Measurements from ENCODE around the gene RASGRP1. TPM values are rescaled to one million over a fixed set of nuclear protein-coding genes. Genes with fewer than 3 reads are reported as not detected.

Gene RASGRP1
- polyA plus RNA-seq, 1 of the 3 experiments (the other 2 are of a cell fraction) = 0.03 TPM

DNA sequence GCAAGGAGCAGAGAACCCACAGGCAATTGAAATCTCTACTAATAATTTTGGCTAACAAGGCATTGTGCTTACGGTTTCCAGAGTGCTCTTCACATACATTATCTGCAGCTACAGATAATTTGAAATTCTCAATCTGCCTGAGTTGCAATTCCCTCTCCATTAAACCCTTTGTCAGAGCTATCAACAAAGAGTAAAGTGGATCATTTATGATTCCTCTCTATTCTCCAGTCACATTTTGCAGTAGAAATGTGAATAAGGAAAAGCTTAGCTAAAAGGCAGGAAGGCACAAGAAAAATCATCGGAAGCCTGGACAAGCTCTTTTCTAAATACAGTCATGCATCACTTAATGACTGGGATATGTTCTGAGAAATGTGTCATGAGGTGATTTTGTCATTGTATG lies 61.1 kb downstream of the RASGRP1 start:
- no peaks in the 10 kb centered on the region for H3K9me3 ChIP-seq
- no peaks in the 10 kb centered on the region for H3K79me2 ChIP-seq (ENCODE audit: insufficient read depth)
- no peak for TF ChIP-seq SIN3A (IDR thresholded peaks at IDR 0.05; ENCODE audit: borderline replicate concordance, low read depth, low read length)
- TF ChIP-seq TCF12 (IDR thresholded peaks at IDR 0.05) = no peak
- no peak for TF ChIP-seq NRF1 (IDR thresholded peaks at IDR 0.05; ENCODE audit: low read depth, low read length)
- no peak for TF ChIP-seq CHD2 (IDR thresholded peaks at IDR 0.05; ENCODE audit: low read length, partially characterized antibody)
- TF ChIP-seq ELF1 (IDR thresholded peaks at IDR 0.05) = no peak
- TF ChIP-seq TAF1 (IDR thresholded peaks at IDR 0.05; ENCODE audit: borderline replicate concordance, low read depth, low read length) = no peak
- TF ChIP-seq, protein P1, sequence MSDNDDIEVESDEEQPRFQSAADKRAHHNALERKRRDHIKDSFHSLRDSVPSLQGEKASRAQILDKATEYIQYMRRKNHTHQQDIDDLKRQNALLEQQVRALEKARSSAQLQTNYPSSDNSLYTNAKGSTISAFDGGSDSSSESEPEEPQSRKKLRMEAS (IDR thresholded peaks at IDR 0.05; ENCODE audit: low read depth) = no peak
- TF ChIP-seq JUND (IDR thresholded peaks at IDR 0.05) = no peak
- no peak for TF ChIP-seq FOXJ3 (CRISPR knock-in tag; IDR thresholded peaks at IDR 0.05)
- TF ChIP-seq, protein P2, sequence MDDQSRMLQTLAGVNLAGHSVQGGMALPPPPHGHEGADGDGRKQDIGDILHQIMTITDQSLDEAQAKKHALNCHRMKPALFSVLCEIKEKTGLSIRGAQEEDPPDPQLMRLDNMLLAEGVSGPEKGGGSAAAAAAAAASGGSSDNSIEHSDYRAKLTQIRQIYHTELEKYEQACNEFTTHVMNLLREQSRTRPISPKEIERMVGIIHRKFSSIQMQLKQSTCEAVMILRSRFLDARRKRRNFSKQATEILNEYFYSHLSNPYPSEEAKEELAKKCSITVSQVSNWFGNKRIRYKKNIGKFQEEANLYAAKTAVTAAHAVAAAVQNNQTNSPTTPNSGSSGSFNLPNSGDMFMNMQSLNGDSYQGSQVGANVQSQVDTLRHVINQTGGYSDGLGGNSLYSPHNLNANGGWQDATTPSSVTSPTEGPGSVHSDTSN (IDR thresholded peaks at IDR 0.05) = no peak
- TF ChIP-seq USF2 (IDR thresholded peaks at IDR 0.05; ENCODE audit: borderline replicate concordance, low read depth, low read length) = no peak
- TF ChIP-seq, protein P3, sequence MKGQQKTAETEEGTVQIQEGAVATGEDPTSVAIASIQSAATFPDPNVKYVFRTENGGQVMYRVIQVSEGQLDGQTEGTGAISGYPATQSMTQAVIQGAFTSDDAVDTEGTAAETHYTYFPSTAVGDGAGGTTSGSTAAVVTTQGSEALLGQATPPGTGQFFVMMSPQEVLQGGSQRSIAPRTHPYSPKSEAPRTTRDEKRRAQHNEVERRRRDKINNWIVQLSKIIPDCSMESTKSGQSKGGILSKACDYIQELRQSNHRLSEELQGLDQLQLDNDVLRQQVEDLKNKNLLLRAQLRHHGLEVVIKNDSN (IDR thresholded peaks at IDR 0.05; ENCODE audit: borderline replicate concordance, low read depth) = no peak
- no peak for TF ChIP-seq SMC3 (IDR thresholded peaks at IDR 0.05; ENCODE audit: low read depth, low read length)
- no peak for TF ChIP-seq MXI1 (IDR thresholded peaks at IDR 0.05; ENCODE audit: low read depth, low read length)
- no peaks in the 10 kb centered on the region for H4K20me1 ChIP-seq (ENCODE audit: insufficient read depth)
- 94% methylated on average over 2 of the region's 2 CpGs for WGBS (ENCODE audit: low lambda C conversion rate)
- no peaks in the 10 kb centered on the region for H3F3A ChIP-seq (replicated peaks; ENCODE audit: insufficient read depth)
- H3K36me3 ChIP-seq (replicated peaks in 1 of 2; ENCODE audit: control insufficient read depth in 1 of 2, insufficient read depth in 2 of 2, low read length in 1 of 2) = no peaks in the 10 kb centered on the region
- ChIA-PET CTCF (interaction anchor here (0.9 to 1.9 kb wide), 6 partner anchors 10 to 187 kb away, joined by 3 to 6 read pairs (median 4); no protein-coding TSS in a partner anchor), POLR2A (interaction anchor here (0.7 to 1.5 kb wide), 2 partner anchors 9 to 49 kb away, joined by 3 read pairs; no protein-coding TSS in a partner anchor)
- no peaks in the 10 kb centered on the region for H3K27me3 ChIP-seq (ENCODE audit: insufficient read depth)
- H3K9ac ChIP-seq = no peak overlapping the region
- no peak for DNase-seq
- H3K4me1 ChIP-seq (ENCODE audit: control insufficient read depth in 1 of 2, insufficient read depth in 2 of 2, low read depth in 1 of 2, low read length in 1 of 2) = no peaks in the 10 kb centered on the region
- no peak overlapping the region for H3K4me3 ChIP-seq (ENCODE audit: low read depth in 2 of 2, low read length in 1 of 2)
- H3K9me2 ChIP-seq = no peaks in the 10 kb centered on the region
- no peak overlapping the region for H3K27ac ChIP-seq (ENCODE audit: low read depth in 2 of 2, low read length in 1 of 2)
- no peak overlapping the region for H2AFZ ChIP-seq (ENCODE audit: low read depth)
- no peak overlapping the region for H3K4me2 ChIP-seq

DNA sequence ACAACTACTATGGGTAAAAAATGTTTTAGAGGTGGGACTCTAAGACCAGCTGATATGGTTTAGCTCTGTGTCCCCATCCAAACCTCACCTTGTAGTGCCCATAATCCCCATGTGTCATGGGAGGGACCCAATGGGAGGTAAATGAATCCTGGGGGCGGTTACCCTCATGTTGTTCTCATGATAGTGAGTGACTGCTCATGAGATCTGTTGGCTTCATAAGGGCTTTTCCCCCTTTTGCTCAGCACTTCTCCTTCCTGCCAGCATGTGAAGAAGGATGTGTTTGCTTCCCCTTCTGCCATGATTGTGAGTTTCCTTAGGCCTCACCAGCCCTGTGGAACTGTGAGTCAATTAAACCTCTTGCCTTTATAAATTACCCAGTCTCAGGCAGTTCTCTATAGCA lies 65.0 kb downstream of the RASGRP1 start:
- Histone ChIP-seq H3K4me2 (no peak overlapping the region), H3K27me3 (ENCODE audit: insufficient read depth) (no peaks in the 10 kb centered on the region), H3K36me3 (replicated peaks in 1 of 2; ENCODE audit: control insufficient read depth in 1 of 2, insufficient read depth in 2 of 2, low read length in 1 of 2) (no peaks in the 10 kb centered on the region), H4K20me1 (ENCODE audit: insufficient read depth) (no peaks in the 10 kb centered on the region), H2AFZ (ENCODE audit: low read depth) (no peak overlapping the region), H3K9me3 (no peaks in the 10 kb centered on the region), H3K9ac (no peak overlapping the region), H3K27ac (ENCODE audit: low read depth in 2 of 2, low read length in 1 of 2) (no peak overlapping the region), H3K79me2 (ENCODE audit: insufficient read depth) (no peaks in the 10 kb centered on the region), H3F3A (replicated peaks; ENCODE audit: insufficient read depth) (no peaks in the 10 kb centered on the region), H3K9me2 (no peaks in the 10 kb centered on the region), H3K4me3 (ENCODE audit: low read depth in 2 of 2, low read length in 1 of 2) (no peak overlapping the region), H3K4me1 (ENCODE audit: control insufficient read depth in 1 of 2, insufficient read depth in 2 of 2, low read depth in 1 of 2, low read length in 1 of 2) (no peaks in the 10 kb centered on the region)
- POLR2A ChIA-PET = no interaction called here
- TF ChIP-seq EP300 (IDR thresholded peaks at IDR 0.05; ENCODE audit: borderline replicate concordance in 1 of 2, low read depth in 1 of 2, low read length in 1 of 2) (no peak), EZH2phosphoT487 (IDR thresholded peaks at IDR 0.05; ENCODE audit: borderline replicate concordance, low read depth) (no peak), ELF1 (IDR thresholded peaks at IDR 0.05) (no peak), RFX5 (IDR thresholded peaks at IDR 0.05; ENCODE audit: low read length) (no peak)
- 100% methylated on average over 1 of the region's 1 CpG for WGBS (ENCODE audit: low lambda C conversion rate)
- no peak for DNase-seq
- CTCF ChIA-PET = interaction anchor here (0.8 to 1.7 kb wide), 2 partner anchors 22 to 191 kb away, joined by 3 to 4 read pairs; no protein-coding TSS in a partner anchor

Measured in SK-N-SH (cell line).